BJ (cell line): ENCODE data around the gene GCNT2. TPM values are rescaled to one million over a fixed set of nuclear protein-coding genes. Genes with fewer than 3 reads are reported as not detected.
"Not testable (repeated sequence)": the region's sequence is repeated elsewhere in the genome, so short reads cannot be mapped to it uniquely, and the experiment has no call there.

Experiments used
- CTCF ChIA-PET: fragments of 350-600 bp; formaldehyde crosslinking; extraction: SDS; loops from one replicate; lab custom pipeline; 2021; ENCODE audit warnings: antibody characterized with exemption, inconsistent platforms; lab: Yijun Ruan, JAX
- POLR2A ChIA-PET: fragments of 300-600 bp; sonication (Branson Sonifier 250); formaldehyde crosslinking; extraction: SDS; loops from one replicate; lab custom pipeline; 2021; ENCODE audit warnings: antibody characterized with exemption; lab: Charles Lee
- DNase-seq: peaks from one replicate; pipeline ENCODE4 v3.0.0-alpha.2; 2011; ENCODE audit warnings: low read depth
- H3K27me3 ChIP-seq: 2 replicates; pipeline ENCODE4 v1.6.0; 2011; ENCODE audit warnings: low read length; ENCODE audit not compliant: control insufficient read depth, insufficient read depth
- H3K36me3 ChIP-seq: 2 replicates; pipeline ENCODE4 v1.5.1; 2011; ENCODE audit warnings: low read length; ENCODE audit not compliant: control insufficient read depth, insufficient read depth
- H3K4me3 ChIP-seq: 2 replicates; pipeline ENCODE4 v1.5.1; 2011; ENCODE audit warnings: low read depth, mild to moderate bottlenecking, control low read depth, low read length
- polyA plus RNA-seq: library from polyadenylated mRNA; depleted of rRNA; stranded (reverse); fragments of >200 nt; gene quantifications from 2 replicates; pipeline ENCODE4 v1.2.3, GENCODE V29; 2011
- TF ChIP-seq, protein P1 (sequence below): IDR thresholded peaks from 2 replicates; pipeline ENCODE4 v1.5.1; 2011; ENCODE audit warnings: low read depth, mild to moderate bottlenecking, control low read depth, inconsistent platforms, low read length, moderate library complexity; ENCODE audit not compliant: insufficient read depth

GCNT2 gene
- polyA plus RNA-seq, 1 experiment = 0.04 TPM

- DNase-seq = no peak
- POLR2A ChIA-PET = no interaction called here
- Histone ChIP-seq H3K4me3 (no peak overlapping the region), H3K36me3 (no peaks in the 10 kb centered on the region), H3K27me3 (no peaks in the 10 kb centered on the region)
- TF ChIP-seq, protein P1, sequence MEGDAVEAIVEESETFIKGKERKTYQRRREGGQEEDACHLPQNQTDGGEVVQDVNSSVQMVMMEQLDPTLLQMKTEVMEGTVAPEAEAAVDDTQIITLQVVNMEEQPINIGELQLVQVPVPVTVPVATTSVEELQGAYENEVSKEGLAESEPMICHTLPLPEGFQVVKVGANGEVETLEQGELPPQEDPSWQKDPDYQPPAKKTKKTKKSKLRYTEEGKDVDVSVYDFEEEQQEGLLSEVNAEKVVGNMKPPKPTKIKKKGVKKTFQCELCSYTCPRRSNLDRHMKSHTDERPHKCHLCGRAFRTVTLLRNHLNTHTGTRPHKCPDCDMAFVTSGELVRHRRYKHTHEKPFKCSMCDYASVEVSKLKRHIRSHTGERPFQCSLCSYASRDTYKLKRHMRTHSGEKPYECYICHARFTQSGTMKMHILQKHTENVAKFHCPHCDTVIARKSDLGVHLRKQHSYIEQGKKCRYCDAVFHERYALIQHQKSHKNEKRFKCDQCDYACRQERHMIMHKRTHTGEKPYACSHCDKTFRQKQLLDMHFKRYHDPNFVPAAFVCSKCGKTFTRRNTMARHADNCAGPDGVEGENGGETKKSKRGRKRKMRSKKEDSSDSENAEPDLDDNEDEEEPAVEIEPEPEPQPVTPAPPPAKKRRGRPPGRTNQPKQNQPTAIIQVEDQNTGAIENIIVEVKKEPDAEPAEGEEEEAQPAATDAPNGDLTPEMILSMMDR = no peak
- CTCF ChIA-PET = no interaction called here
Observed at GRCh38 chr6:10578723-10579122, 57.6 kb downstream of the GCNT2 start.

GRCh38 chr6:10579803-10580202, 58.7 kb downstream of the GCNT2 start:
- DNase-seq = no peak
- Histone ChIP-seq H3K27me3 (no peaks in the 10 kb centered on the region), H3K36me3 (no peaks in the 10 kb centered on the region), H3K4me3 (no peak overlapping the region)
- ChIA-PET CTCF (no interaction called here), POLR2A (no interaction called here)
- TF ChIP-seq, protein P1 = no peak

DNA sequence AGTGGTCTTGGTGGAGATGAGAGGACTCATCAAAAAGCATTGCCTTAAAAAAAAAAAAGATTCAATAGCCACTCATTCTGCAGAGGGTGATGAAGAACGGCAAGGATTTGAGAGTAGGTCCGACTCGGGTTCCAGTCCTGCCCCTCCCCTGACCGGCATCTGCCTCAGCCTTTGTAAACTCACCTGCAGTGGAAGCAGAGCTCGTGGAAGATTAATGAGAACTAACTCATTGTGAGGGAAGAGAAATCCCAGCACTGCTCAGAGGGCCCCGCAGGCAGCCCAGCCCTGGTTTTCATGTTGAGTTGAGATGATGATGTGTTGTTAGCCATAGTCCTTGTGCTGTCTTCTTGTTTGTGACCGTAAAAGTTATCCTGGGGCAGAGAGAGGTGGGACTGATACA, 59.4 kb downstream of the GCNT2 start:
- ChIA-PET POLR2A (no interaction called here), CTCF (no interaction called here)
- TF ChIP-seq, protein P1 = no peak
- Histone ChIP-seq H3K36me3 (no peaks in the 10 kb centered on the region), H3K27me3 (no peaks in the 10 kb centered on the region), H3K4me3 (no peak overlapping the region)
- DNase-seq = no peak

- H3K36me3 ChIP-seq, POLR2A ChIA-PET, H3K27me3 ChIP-seq, CTCF ChIA-PET, H3K4me3 ChIP-seq, DNase-seq: not testable (repeated sequence)
Observed at GRCh38 chr6:10581402-10581801, 60.3 kb downstream of the GCNT2 start.

GRCh38 chr6:10582774-10583508, 61.8 kb downstream of the GCNT2 start:
- POLR2A ChIA-PET = no interaction called here
- H3K4me3 ChIP-seq = no peak overlapping the region
- DNase-seq = no peak
- CTCF ChIA-PET = no interaction called here
- H3K27me3 ChIP-seq = peaks cover 2% of the 10 kb centered on the region; the same call in 1 of the 2 replicates
- TF ChIP-seq, protein P1 = no peak
- no peaks in the 10 kb centered on the region for H3K36me3 ChIP-seq

GRCh38 chr6:10583509-10583901, 62.4 kb downstream of the GCNT2 start:
- Histone ChIP-seq H3K4me3 (no peak overlapping the region), H3K27me3 (peaks cover 2% of the 10 kb centered on the region; the same call in 1 of the 2 replicates), H3K36me3 (no peaks in the 10 kb centered on the region)
- no peak for DNase-seq
- TF ChIP-seq, protein P1 = no peak
- ChIA-PET CTCF (no interaction called here), POLR2A (no interaction called here)
